ENCODE data around the gene SEMA3E.

The SEMA3E gene

GRCh38 chr7:83640731-83641537 is 8.0 kb downstream of the SEMA3E start:
- no peak for DNase-seq (ENCODE audit: low read depth)

- DNase-seq (ENCODE audit: low read depth) = no peak
Measured at GRCh38 chr7:83640240-83640639, 8.7 kb downstream of the SEMA3E start.

DNA sequence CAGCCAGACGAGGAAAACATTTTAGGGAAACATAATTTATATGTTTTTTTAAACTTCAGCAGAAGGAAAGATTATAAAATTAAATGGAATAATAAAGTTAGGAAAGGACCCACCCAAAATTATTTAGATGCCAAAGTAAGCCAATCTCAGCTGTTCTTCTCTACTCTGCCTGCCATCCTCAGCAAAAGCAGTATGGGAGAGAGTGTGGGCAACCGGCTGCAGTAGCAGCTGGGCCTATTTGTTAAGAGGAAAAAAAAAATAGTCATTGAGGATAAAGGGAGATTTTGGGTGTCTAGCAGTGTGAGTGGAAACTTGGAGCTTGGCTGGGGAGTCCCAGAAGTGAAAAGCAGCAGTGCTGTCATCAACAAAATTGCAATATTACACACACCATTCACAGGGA is 15.4 kb downstream of the SEMA3E start:
- DNase-seq (ENCODE audit: low read depth) = no peak

DNA sequence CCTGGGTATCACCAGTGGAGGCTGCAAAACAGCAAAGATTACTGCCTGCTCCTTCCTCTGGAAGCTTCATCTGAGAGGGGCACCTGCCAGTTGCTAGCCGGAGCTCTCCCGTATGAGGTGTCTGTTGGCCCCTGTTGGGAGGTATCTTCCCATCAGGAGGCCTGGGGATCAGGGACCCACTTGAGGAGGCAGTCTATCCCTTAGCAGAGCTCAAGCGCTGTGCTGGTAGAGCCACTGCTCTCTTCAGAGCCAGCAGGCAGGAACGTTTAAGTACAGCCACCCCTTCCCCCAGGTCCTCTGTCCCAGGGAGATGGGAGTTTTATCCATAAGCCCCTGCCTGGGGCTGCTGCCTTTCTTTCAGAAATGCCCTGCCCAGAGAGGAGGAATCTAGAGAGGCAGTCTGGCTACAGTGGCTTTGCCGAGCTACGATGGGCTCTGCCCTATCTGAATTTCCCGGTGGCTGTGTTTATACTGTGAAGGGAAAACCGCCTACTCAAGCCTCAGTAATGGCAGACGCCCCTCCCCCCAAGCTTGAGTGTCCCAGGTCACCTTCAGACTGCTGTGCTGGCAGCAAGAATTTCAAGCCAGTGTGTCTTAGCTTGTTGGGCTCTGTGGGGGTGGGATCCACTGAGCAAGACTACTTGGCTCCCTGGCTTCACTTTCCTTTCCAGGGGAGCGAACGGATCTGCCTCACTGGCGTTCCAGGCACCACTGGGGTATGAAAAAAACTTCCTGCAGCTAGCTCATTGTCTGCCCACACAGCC is 19.6 kb downstream of the SEMA3E start:
- DNase-seq (ENCODE audit: low read depth) = no peak

- DNase-seq (ENCODE audit: low read depth) = no peak
Measured at GRCh38 chr7:83617858-83618257, 31.1 kb downstream of the SEMA3E start.

DNA sequence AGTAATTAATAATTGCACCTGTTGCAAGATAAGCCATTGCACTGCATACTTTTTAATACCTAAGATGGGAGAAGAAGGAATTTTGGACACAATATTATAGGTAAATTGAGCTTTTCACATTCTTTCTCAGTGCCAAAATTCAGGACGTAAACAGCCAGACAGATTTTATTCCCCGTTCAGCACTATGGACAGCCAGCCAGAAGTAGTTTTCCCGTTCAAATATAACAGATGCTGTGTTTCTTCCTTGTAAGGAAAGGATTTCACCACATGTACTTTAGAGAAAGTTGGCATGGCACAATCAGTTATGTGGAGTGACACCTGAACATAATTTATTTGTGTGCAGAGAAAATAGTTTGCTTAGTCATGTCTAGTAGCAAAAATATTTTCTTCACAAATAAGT is 34.8 kb downstream of the SEMA3E start:
- no peak for DNase-seq (ENCODE audit: low read depth)

DNA sequence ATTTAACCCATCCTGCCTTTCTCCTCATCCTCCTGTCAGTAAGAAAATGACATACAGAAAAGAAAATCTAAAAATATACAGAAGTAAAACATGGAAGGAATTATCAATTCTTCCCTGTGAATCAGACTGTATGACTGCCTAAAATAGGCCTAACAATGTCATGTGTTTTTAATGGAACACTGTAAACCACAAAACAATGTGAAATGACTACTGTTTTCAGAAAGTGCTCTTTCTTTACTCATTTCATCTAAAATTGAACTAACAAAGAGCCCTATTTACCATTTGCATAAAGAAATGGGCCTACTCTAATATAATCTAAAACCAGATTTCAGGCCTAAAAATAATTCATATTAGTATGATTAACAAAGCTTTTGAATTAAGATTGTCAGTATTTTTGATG is 35.7 kb downstream of the SEMA3E start:
- DNase-seq (ENCODE audit: low read depth) = no peak

GRCh38 chr7:83611776-83612175 is 37.2 kb downstream of the SEMA3E start:
- no peak for DNase-seq (ENCODE audit: low read depth)

- no peak for DNase-seq (ENCODE audit: low read depth)
Measured at GRCh38 chr7:83610649-83611304, 38.2 kb downstream of the SEMA3E start.

DNA sequence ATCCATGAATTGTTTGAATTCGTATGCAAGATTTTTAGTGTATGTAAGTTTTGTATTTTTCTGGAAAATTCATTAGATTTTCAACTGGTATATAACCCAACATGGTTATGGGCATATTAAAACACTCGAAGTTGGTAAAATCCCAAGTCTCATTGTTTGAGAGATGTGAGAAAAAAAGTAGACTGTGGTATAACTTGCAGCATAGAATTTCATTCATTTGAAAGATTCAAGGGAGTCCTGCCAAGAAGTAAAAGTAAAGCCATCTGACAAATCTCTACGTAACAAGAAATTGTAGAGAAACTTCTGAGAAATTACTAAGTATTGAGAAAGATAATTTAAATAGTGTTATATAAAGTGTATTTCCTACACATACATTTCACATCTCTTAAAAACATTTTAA is 40.2 kb downstream of the SEMA3E start:
- no peak for DNase-seq (ENCODE audit: low read depth)

- DNase-seq (ENCODE audit: low read depth) = no peak
Measured at GRCh38 chr7:83603649-83604048, 45.3 kb downstream of the SEMA3E start.

DNA sequence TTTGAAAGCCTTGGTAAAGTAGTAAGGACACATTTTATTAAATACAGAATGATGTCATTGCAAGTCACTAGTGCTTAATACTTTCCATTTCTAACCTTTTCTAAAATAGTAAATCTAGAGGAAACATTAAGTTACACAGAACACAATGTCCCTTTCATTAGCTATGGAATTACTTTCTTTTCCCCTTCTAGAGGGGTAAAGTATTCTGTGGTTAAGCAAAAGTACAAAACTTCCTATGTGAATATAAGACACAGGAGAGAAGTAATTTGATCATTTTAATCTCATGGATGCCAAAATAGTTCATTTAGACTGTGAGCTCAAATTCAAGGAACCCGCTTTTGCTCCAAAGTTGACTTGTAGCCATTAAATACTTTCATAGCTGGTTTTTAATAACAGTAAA is 49.8 kb downstream of the SEMA3E start:
- no peak for DNase-seq (ENCODE audit: low read depth)

DNA sequence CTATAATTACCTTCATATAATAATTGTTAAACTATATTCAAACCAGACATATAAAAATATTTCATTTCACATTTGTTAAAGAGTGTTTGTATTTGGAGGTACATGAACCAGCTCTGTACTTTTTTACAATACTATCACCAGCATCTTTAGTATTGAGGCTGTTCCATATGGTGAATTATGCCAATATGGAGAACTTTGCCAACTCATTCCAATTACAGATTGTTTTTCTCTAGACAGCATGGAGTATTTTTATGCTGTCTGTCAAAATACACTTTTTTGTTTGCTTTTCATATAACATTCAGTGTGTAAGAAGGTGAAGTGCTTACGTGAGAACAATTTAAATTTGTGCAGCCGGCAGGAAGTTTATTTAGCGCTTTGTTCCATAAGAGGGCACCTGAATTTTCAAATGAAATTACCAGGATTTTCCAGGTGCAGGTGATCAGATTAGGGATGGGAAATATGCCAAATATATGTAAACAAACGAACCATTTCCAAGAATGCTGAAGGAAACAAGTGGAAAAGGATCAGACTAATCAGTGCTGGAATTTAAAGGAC is 54.9 kb downstream of the SEMA3E start:
- DNase-seq (ENCODE audit: low read depth) = no peak

- DNase-seq (ENCODE audit: low read depth) = no peak
Measured at GRCh38 chr7:83588602-83589240, 60.2 kb downstream of the SEMA3E start.

GRCh38 chr7:83586281-83586680 is 62.7 kb downstream of the SEMA3E start:
- no peak for DNase-seq (ENCODE audit: low read depth)

GRCh38 chr7:83581667-83582435 is 67.1 kb downstream of the SEMA3E start:
- DNase-seq (ENCODE audit: low read depth) = no peak

- no peak for DNase-seq (ENCODE audit: low read depth)
Measured at GRCh38 chr7:83579740-83580139, 69.2 kb downstream of the SEMA3E start.

- DNase-seq (ENCODE audit: low read depth) = no peak
Measured at GRCh38 chr7:83575436-83575835, 73.5 kb downstream of the SEMA3E start.

- no peak for DNase-seq (ENCODE audit: low read depth)
Measured at GRCh38 chr7:83574616-83575015, 74.3 kb downstream of the SEMA3E start.

DNA sequence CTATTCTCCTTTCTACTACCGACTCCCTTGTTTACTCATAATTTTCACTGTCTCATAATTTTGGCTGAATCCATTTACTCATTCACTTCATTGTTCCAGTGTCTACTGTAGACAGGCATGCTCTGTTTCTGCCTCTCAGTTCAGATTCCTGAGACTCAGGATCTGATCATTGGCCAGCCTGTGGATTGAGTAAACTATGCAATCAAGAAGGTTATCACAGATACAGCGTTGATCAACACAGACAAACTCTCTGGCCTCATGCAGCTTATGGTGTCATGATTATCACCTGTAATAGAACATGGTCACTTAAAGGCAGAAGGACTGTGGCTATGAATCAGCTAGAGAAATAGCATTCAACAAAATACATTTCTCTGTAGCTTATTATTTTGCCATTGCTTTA is 86.0 kb downstream of the SEMA3E start:
- no peak for DNase-seq (ENCODE audit: low read depth)

GRCh38 chr7:83562289-83562688 is 86.7 kb downstream of the SEMA3E start:
- DNase-seq (ENCODE audit: low read depth) = no peak

Data from stimulated activated CD8-positive, alpha-beta memory T cell treated with anti-CD3 and anti-CD28 coated beads, Interleukin-7, amount 100 ng/mL, for 24 hours (primary cell).